GM18909 (cell line): ENCODE data around the gene TMEM108.

ENCODE experiments used
- ATAC-seq: cut with Tn5 transposase; IDR thresholded peaks from one replicate; pipeline ENCODE4 v1.9.1; 2021; ENCODE audit warnings: mild to moderate bottlenecking; ENCODE audit not compliant: unreplicated experiment, poor library complexity

TMEM108 gene

GRCh38 chr3:133441867-133442270, 403.7 kb downstream of the TMEM108 start:
- ATAC-seq, result peak; percentile 73

GRCh38 chr3:133442518-133442917, 404.3 kb downstream of the TMEM108 start:
- ATAC-seq, result no peak

GRCh38 chr3:133443649-133444422, 405.6 kb downstream of the TMEM108 start:
- ATAC-seq, result no peak

GRCh38 chr3:133444423-133444774, 406.2 kb downstream of the TMEM108 start:
- ATAC-seq, result no peak

- no peak for ATAC-seq
Measured at GRCh38 chr3:133445108-133445507, 406.9 kb downstream of the TMEM108 start.
